LNCaP clone FGC (cell line): ENCODE measurements around the gene PHACTR3.

Experiments used
- DNase-seq: peaks from one replicate; pipeline ENCODE4 v3.0.0-alpha.2; 2011; ENCODE audit warnings: low read depth
- H3K4me3 ChIP-seq: 2 replicates; pipeline ENCODE4 v1.5.1; 2011; ENCODE audit warnings: mild to moderate bottlenecking, low read depth, low read length, control low read depth
- CTCF ChIP-seq: IDR thresholded peaks from 2 replicates; pipeline ENCODE4 v1.5.1; 2012; ENCODE audit warnings: mild to moderate bottlenecking; ENCODE audit not compliant: control insufficient read depth, insufficient read depth; ENCODE audit errors: extremely low read depth

The PHACTR3 gene

GRCh38 chr20:59705651-59706399 lies 101.5 kb downstream of the PHACTR3 start:
- DNase-seq, result no peak
- no peak overlapping the region for H3K4me3 ChIP-seq
- TF ChIP-seq CTCF, result no peak

GRCh38 chr20:59706400-59706693 lies 102.0 kb downstream of the PHACTR3 start:
- TF ChIP-seq CTCF, result no peak
- DNase-seq, result no peak
- H3K4me3 ChIP-seq, result no peak overlapping the region

GRCh38 chr20:59708326-59708725 lies 104.0 kb downstream of the PHACTR3 start:
- H3K4me3 ChIP-seq, result no peak overlapping the region
- no peak for DNase-seq
- TF ChIP-seq CTCF, result no peak

- TF ChIP-seq CTCF, result no peak
These were observed 105.3 kb downstream of the PHACTR3 start for GRCh38 chr20:59709636-59710035.

GRCh38 chr20:59718071-59718470 lies 113.7 kb downstream of the PHACTR3 start:
- TF ChIP-seq CTCF, result no peak
- no peak for DNase-seq
- no peak overlapping the region for H3K4me3 ChIP-seq

More at GRCh38 chr20:59709636-59710035, 105.3 kb downstream of the PHACTR3 start:
- DNase-seq, result no peak
- H3K4me3 ChIP-seq, result no peak overlapping the region

- H3K4me3 ChIP-seq, result no peak overlapping the region
- no peak for TF ChIP-seq CTCF
- DNase-seq, result no peak
These were observed 114.4 kb downstream of the PHACTR3 start for GRCh38 chr20:59718751-59719150.

- no peak for TF ChIP-seq CTCF
- DNase-seq, result no peak
- no peak overlapping the region for H3K4me3 ChIP-seq
These were observed 115.7 kb downstream of the PHACTR3 start for GRCh38 chr20:59720013-59720412.
